ENCODE data around the gene GRIP2.

DNA sequence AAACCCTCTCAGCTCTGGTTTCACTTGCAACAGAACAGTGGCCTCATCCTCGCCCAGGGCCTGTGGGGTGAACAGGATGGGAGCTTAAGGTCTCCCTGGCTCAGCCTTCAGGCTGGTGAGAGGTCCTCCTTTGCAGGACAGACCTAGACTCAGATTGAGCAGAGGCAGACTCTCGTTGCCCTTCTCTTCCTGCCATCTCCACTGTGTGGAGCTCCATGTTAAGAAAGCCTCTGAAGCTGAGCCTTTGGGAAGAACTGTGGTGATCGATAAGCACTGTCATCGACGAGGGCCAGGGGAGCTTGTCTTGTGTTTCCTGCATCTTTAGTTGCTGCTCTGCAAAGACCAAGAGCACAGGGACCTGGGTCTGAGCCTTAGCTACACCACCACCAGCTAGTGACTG lies 37.8 kb upstream of the GRIP2 start:
- TF ChIP-seq POLR2A (IDR thresholded peaks at IDR 0.05), result no peak
- TF ChIP-seq POLR2AphosphoS5 (IDR thresholded peaks at IDR 0.05), result no peak
- TF ChIP-seq EP300 (IDR thresholded peaks at IDR 0.05), result no peak
